Suppressor macrophage treated with lipopolysaccharide for 4 hours (primary cell): ENCODE measurements around the gene ROBO4.

Experiments used
- DNase-seq: peaks from one replicate; pipeline ENCODE4 v3.0.0-alpha.2; 2020

Gene ROBO4

GRCh38 chr11:124839128-124839971 is 58.3 kb downstream of the ROBO4 start:
- DNase-seq: no peak

GRCh38 chr11:124838805-124839127 is 58.9 kb downstream of the ROBO4 start:
- no peak for DNase-seq

GRCh38 chr11:124837491-124837856 is 60.2 kb downstream of the ROBO4 start:
- DNase-seq: peak; percentile 82

GRCh38 chr11:124835918-124836317 is 61.7 kb downstream of the ROBO4 start:
- DNase-seq: no peak

GRCh38 chr11:124834526-124835180 is 63.0 kb downstream of the ROBO4 start:
- DNase-seq: no peak
